Astrocyte (in vitro differentiated cells and primary cell): ENCODE measurements around the gene SPRR1A. TPM values are rescaled to one million over a fixed set of nuclear protein-coding genes. Genes with fewer than 3 reads are reported as not detected.

Experiments
- DNase-seq: peaks from one replicate; pipeline ENCODE4 v3.0.0-alpha.2; 2010; ENCODE audit warnings: low read depth
- FAIRE-seq: peaks from 2 replicates; lab custom pipeline; 2011; peaks lifted over from hg19 to GRCh38; lab: Jason Lieb, UNC
- H2AFZ ChIP-seq: 2 replicates; pipeline ENCODE4 v1.6.0; 2012; ENCODE audit warnings: low read depth, low read length, inconsistent platforms
- H3K27ac ChIP-seq: 2 replicates; pipeline ENCODE4 v1.5.1; 2011; ENCODE audit warnings: low read depth, low read length, inconsistent platforms
- H3K27me3 ChIP-seq: 2 replicates; pipeline ENCODE4 v1.6.0; 2011; ENCODE audit warnings: low read length, inconsistent platforms; ENCODE audit not compliant: insufficient read depth
- H3K36me3 ChIP-seq: 2 replicates; pipeline ENCODE4 v1.5.1; 2011; ENCODE audit warnings: low read length, inconsistent platforms; ENCODE audit not compliant: insufficient read depth
- H3K4me1 ChIP-seq: 2 replicates; pipeline ENCODE4 v1.5.1; 2011; ENCODE audit warnings: low read length, inconsistent platforms; ENCODE audit not compliant: insufficient read depth
- H3K4me2 ChIP-seq: 2 replicates; pipeline ENCODE4 v1.6.0; 2012; ENCODE audit warnings: low read length, inconsistent platforms
- H3K4me3 ChIP-seq: 2 replicates; pipeline ENCODE4 v1.5.1; 2011; ENCODE audit warnings: low read depth, mild to moderate bottlenecking, low read length, inconsistent platforms; ENCODE audit not compliant: insufficient read depth
- H3K79me2 ChIP-seq: 2 replicates; pipeline ENCODE4 v1.6.0; 2012; ENCODE audit warnings: mild to moderate bottlenecking, low read length, inconsistent platforms; ENCODE audit not compliant: insufficient read depth
- H3K9ac ChIP-seq: 2 replicates; pipeline ENCODE4 v1.6.0; 2012; ENCODE audit warnings: mild to moderate bottlenecking, low read length, inconsistent platforms
- H3K9me3 ChIP-seq: 2 replicates; pipeline ENCODE4 v1.5.1; 2012; ENCODE audit warnings: low read depth, mild to moderate bottlenecking, low read length, inconsistent platforms; ENCODE audit not compliant: insufficient read depth
- H4K20me1 ChIP-seq: 2 replicates; pipeline ENCODE4 v1.6.0; 2012; ENCODE audit warnings: low read length, inconsistent platforms; ENCODE audit not compliant: insufficient read depth
- H3K27ac Mint-ChIP-seq: one replicate; pipeline ENCODE4 v1.8.0; 2021; ENCODE audit warnings: mild to moderate bottlenecking, mixed read lengths; ENCODE audit not compliant: unreplicated experiment
- H3K27me3 Mint-ChIP-seq: one replicate; pipeline ENCODE4 v1.8.0; 2021; ENCODE audit warnings: low read depth, mixed read lengths; ENCODE audit not compliant: unreplicated experiment
- H3K36me3 Mint-ChIP-seq: one replicate; pipeline ENCODE4 v1.8.0; 2021; ENCODE audit warnings: low read depth, mixed read lengths; ENCODE audit not compliant: unreplicated experiment
- H3K4me1 Mint-ChIP-seq: one replicate; pipeline ENCODE4 v1.8.0; 2021; ENCODE audit warnings: low read depth, mixed read lengths; ENCODE audit not compliant: unreplicated experiment
- H3K4me3 Mint-ChIP-seq: one replicate; pipeline ENCODE4 v1.8.0; 2021; ENCODE audit warnings: mild to moderate bottlenecking, moderate library complexity, mixed read lengths; ENCODE audit not compliant: unreplicated experiment
- H3K9me3 Mint-ChIP-seq: one replicate; pipeline ENCODE4 v1.8.0; 2021; ENCODE audit warnings: mild to moderate bottlenecking, mixed read lengths; ENCODE audit not compliant: unreplicated experiment
- CTCF ChIP-seq: IDR thresholded peaks from 2 replicates; pipeline ENCODE4 v1.5.1; 2011; ENCODE audit warnings: low read depth, mild to moderate bottlenecking, inconsistent platforms, low read length, moderate library complexity; ENCODE audit not compliant: insufficient read depth
- EZH2 ChIP-seq: IDR thresholded peaks from 2 replicates; pipeline ENCODE4 v1.6.1; 2012; ENCODE audit warnings: mild to moderate bottlenecking, low read length, inconsistent platforms; ENCODE audit not compliant: insufficient read depth
- total RNA-seq: library from RNA; stranded (reverse); gene quantifications from 2 replicates; pipeline ENCODE4 v1.2.1, GENCODE V29; 2021

The SPRR1A gene
- total RNA-seq, 1 donor from 2014 or later: not detected

GRCh38 chr1:152976688-152977087 is 7.2 kb upstream of the SPRR1A start:
- Histone ChIP-seq H4K20me1 (no peaks in the 10 kb centered on the region), H3K27me3 (no peaks in the 10 kb centered on the region), H3K9me3 (no peaks in the 10 kb centered on the region), H3K9ac (no peak overlapping the region), H3K4me1 (no peaks in the 10 kb centered on the region), H3K27ac (no peak overlapping the region), H3K36me3 (no peaks in the 10 kb centered on the region), H3K4me3 (no peak overlapping the region), H3K4me2 (no peak overlapping the region), H3K79me2 (no peaks in the 10 kb centered on the region), H2AFZ (no peak overlapping the region)
- Mint-ChIP-seq H3K4me3 (no peak overlapping the region), H3K36me3 (peaks cover 1% of the 10 kb centered on the region), H3K27ac (no peak overlapping the region), H3K27me3 (peaks cover 34% of the 10 kb centered on the region), H3K4me1 (no peaks in the 10 kb centered on the region), H3K9me3 (no peaks in the 10 kb centered on the region)
- DNase-seq (no peak), FAIRE-seq (no peak)
- TF ChIP-seq CTCF: no peak
- TF ChIP-seq EZH2: no peak

GRCh38 chr1:152977614-152978013 is 6.3 kb upstream of the SPRR1A start:
- Histone ChIP-seq H4K20me1 (no peaks in the 10 kb centered on the region), H3K27ac (no peak overlapping the region), H3K9me3 (no peaks in the 10 kb centered on the region), H3K79me2 (no peaks in the 10 kb centered on the region), H3K9ac (no peak overlapping the region), H2AFZ (no peak overlapping the region), H3K36me3 (no peaks in the 10 kb centered on the region), H3K4me1 (no peaks in the 10 kb centered on the region), H3K4me3 (no peak overlapping the region), H3K27me3 (no peaks in the 10 kb centered on the region), H3K4me2 (no peak overlapping the region)
- Mint-ChIP-seq H3K36me3 (no peaks in the 10 kb centered on the region), H3K9me3 (no peaks in the 10 kb centered on the region), H3K4me1 (no peaks in the 10 kb centered on the region), H3K27me3 (peaks cover 39% of the 10 kb centered on the region), H3K4me3 (no peak overlapping the region), H3K27ac (no peak overlapping the region)
- FAIRE-seq (no peak), DNase-seq (no peak)
- TF ChIP-seq CTCF: no peak
- TF ChIP-seq EZH2: no peak

GRCh38 chr1:152980676-152981075 is 3.2 kb upstream of the SPRR1A start:
- Mint-ChIP-seq H3K27me3 (peaks cover 52% of the 10 kb centered on the region), H3K27ac (no peak overlapping the region), H3K9me3 (no peaks in the 10 kb centered on the region), H3K4me3 (no peak overlapping the region), H3K4me1 (no peaks in the 10 kb centered on the region), H3K36me3 (no peaks in the 10 kb centered on the region)
- Histone ChIP-seq H3K4me2 (no peak overlapping the region), H4K20me1 (no peaks in the 10 kb centered on the region), H3K9me3 (no peaks in the 10 kb centered on the region), H3K36me3 (no peaks in the 10 kb centered on the region), H3K9ac (no peak overlapping the region), H3K27me3 (no peaks in the 10 kb centered on the region), H3K4me1 (no peaks in the 10 kb centered on the region), H3K79me2 (no peaks in the 10 kb centered on the region), H3K4me3 (no peak overlapping the region), H3K27ac (no peak overlapping the region), H2AFZ (no peak overlapping the region)
- TF ChIP-seq CTCF: no peak
- no peak for TF ChIP-seq EZH2
- FAIRE-seq: no peak
- no peak for DNase-seq
